Vagina (tissue), 2 donors: Measurements from ENCODE around the gene GPR155. TPM values are rescaled to one million over a fixed set of nuclear protein-coding genes. Genes with fewer than 3 reads are reported as not detected.

Experiments
- DNase-seq, 2 donors: peaks; one replicate each; pipeline ENCODE4 v3.0.0-alpha.2; 2017; ENCODE audit errors: extremely low spot score in 2 of 2
- H3K27ac ChIP-seq: fragments of 200-600 bp; sonication (generic); one replicate; pipeline ENCODE4 v1.5.1; 2019
- H3K27me3 ChIP-seq: fragments of 200-600 bp; sonication (generic); one replicate; pipeline ENCODE4 v1.5.1; 2019
- H3K36me3 ChIP-seq, 2 donors: fragments of 200-600 bp; sonication (generic); one replicate each; pipeline ENCODE4 v1.5.1; 2017 to 2019
- H3K4me1 ChIP-seq: fragments of 200-600 bp; sonication (generic); one replicate; pipeline ENCODE4 v1.5.1; 2019
- H3K4me3 ChIP-seq, 2 donors: fragments of 200-600 bp; sonication (generic); 1 replicate in 1 of 2; 2 replicates in 1 of 2; pipeline ENCODE4 v1.5.1; 2016 to 2019
- H3K9me3 ChIP-seq: fragments of 200-600 bp; sonication (generic); one replicate; pipeline ENCODE4 v1.5.1; 2019
- POLR2A ChIP-seq, 2 donors: fragments of 450-650 bp; IDR thresholded peaks; one replicate each; pipeline ENCODE4 v1.6.1; 2017; ENCODE audit warnings: antibody characterized with exemption in 2 of 2, mild to moderate bottlenecking in 2 of 2, moderate library complexity in 2 of 2
- POLR2AphosphoS5 ChIP-seq, 2 donors: sonication (generic); formaldehyde crosslinking; IDR thresholded peaks; one replicate each; pipeline ENCODE4 v1.9.0; 2017; ENCODE audit warnings: antibody characterized with exemption in 2 of 2, mild to moderate bottlenecking in 2 of 2, low read depth in 1 of 2; ENCODE audit not compliant: insufficient read depth in 1 of 2
- intact Hi-C: fragments of 100-400 bp; cut with DNase I; formaldehyde crosslinking; loops from one replicate; pipeline ENCODE4 v1.15.1; 2023
- total RNA-seq: library from RNA; depleted of rRNA; stranded (reverse); fragments of >200 nt; gene quantifications from one replicate; pipeline ENCODE4 v1.2.3, GENCODE V29; 2016
- TF ChIP-seq, protein P1 (sequence below), 3 experiments: fragments of 450-650 bp in 2 of 3; fragments of 200-600 bp in 1 of 3; sonication (generic) in 1 of 3; IDR thresholded peaks; one replicate each; pipeline ENCODE4 v1.5.1; 2017 to 2019; ENCODE audit warnings: antibody characterized with exemption in 3 of 3, mild to moderate bottlenecking in 2 of 3, moderate library complexity in 2 of 3

Gene GPR155
- total RNA-seq, result 6.6 TPM

DNA sequence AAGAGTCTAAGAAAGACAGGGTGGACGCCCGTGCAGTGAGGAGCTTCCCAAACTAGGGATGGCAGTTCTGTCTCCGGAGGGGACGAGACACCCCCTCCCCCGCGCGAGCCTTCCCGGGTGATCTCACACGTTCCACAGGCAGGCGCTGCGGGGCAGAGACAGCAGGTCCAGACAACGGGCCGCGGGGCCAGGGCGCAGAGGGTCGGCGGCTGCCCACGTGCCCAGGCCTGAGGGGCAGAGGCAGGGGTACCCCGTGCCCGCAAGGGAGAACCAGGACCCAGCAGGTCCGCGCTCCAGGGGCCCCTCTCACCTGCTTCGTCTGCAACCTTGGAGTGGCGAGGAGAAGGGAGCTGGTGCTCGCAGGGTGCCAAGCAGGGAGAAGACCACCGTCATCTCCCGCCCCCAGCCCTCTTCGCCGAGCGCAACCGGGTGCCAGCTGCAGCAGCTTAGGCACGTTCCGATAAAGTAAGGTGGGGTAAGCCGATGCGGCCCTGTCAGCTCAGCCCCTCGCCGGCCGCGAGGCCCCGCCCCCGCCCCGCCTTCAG is at the start of gene GPR155:
Gene GPR155 (minus strand): TSS at position 467 of the 545 bp plus-strand sequence. CDS start 5,073 bp downstream, outside the sequence.
- H3K36me3 ChIP-seq, result no peaks in the 10 kb centered on the region
- TF ChIP-seq POLR2AphosphoS5 (IDR thresholded peaks at IDR 0.05; ENCODE audit: insufficient read depth in 1 of 2, low read depth in 1 of 2) (peak in 1 of 2 donors; percentile 78), POLR2A (IDR thresholded peaks at IDR 0.05) (peak in 1 of 2 donors; percentile 41)
- TF ChIP-seq, protein P1, sequence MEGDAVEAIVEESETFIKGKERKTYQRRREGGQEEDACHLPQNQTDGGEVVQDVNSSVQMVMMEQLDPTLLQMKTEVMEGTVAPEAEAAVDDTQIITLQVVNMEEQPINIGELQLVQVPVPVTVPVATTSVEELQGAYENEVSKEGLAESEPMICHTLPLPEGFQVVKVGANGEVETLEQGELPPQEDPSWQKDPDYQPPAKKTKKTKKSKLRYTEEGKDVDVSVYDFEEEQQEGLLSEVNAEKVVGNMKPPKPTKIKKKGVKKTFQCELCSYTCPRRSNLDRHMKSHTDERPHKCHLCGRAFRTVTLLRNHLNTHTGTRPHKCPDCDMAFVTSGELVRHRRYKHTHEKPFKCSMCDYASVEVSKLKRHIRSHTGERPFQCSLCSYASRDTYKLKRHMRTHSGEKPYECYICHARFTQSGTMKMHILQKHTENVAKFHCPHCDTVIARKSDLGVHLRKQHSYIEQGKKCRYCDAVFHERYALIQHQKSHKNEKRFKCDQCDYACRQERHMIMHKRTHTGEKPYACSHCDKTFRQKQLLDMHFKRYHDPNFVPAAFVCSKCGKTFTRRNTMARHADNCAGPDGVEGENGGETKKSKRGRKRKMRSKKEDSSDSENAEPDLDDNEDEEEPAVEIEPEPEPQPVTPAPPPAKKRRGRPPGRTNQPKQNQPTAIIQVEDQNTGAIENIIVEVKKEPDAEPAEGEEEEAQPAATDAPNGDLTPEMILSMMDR (IDR thresholded peaks at IDR 0.05), result no peak
- H3K4me3 ChIP-seq, result peak within 1 kb of the TSS; percentile 80 to 97
- intact Hi-C loops, result loop anchor here (2.0 kb wide), 1 partner anchor 196 kb away; no protein-coding TSS in a partner anchor
- no peaks in the 10 kb centered on the region for H3K9me3 ChIP-seq
- peaks cover 19% of the 10 kb centered on the region for H3K4me1 ChIP-seq
- no peaks in the 10 kb centered on the region for H3K27me3 ChIP-seq
- H3K27ac ChIP-seq, result peak within 1 kb of the TSS; percentile 65
- DNase-seq, result peak in 1 of 2 donors; percentile 91

- TF ChIP-seq, protein P1 (IDR thresholded peaks at IDR 0.05), result no peak
- TF ChIP-seq POLR2A (IDR thresholded peaks at IDR 0.05) (no peak), POLR2AphosphoS5 (IDR thresholded peaks at IDR 0.05; ENCODE audit: insufficient read depth in 1 of 2, low read depth in 1 of 2) (no peak)
- intact Hi-C loops, result no loop called here
- Histone ChIP-seq H3K27me3 (no peaks in the 10 kb centered on the region), H3K4me1 (no peaks in the 10 kb centered on the region), H3K36me3 (no peaks in the 10 kb centered on the region), H3K4me3 (no peak overlapping the region), H3K9me3 (no peaks in the 10 kb centered on the region), H3K27ac (no peak overlapping the region)
- DNase-seq, result no peak
Observed at GRCh38 chr2:174535757-174536703, 49.2 kb upstream of the GPR155 start.

DNA sequence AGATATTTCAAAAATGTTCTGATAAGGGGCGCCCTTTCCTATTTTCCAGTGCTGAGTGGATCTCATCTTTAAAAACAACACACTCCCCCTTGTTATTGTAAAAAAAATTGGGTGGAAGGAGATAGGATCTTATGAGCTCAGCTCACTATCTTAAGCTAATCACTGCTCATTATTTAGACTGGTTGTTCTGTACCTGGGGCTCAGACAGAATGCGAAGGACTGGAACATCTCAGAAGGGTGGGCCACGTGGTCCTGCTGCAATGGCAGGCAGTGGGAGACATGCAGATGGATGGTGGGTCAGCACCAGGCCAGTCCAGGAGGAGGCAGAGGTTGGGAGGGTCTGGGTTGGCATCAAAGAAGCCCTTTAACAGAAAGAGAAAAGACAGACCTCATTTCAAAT is 48.3 kb upstream of the GPR155 start:
- Histone ChIP-seq H3K27me3 (no peaks in the 10 kb centered on the region), H3K4me1 (no peaks in the 10 kb centered on the region), H3K4me3 (no peak overlapping the region), H3K9me3 (no peaks in the 10 kb centered on the region), H3K27ac (no peak overlapping the region), H3K36me3 (no peaks in the 10 kb centered on the region)
- TF ChIP-seq POLR2AphosphoS5 (IDR thresholded peaks at IDR 0.05; ENCODE audit: insufficient read depth in 1 of 2, low read depth in 1 of 2) (no peak), POLR2A (IDR thresholded peaks at IDR 0.05) (no peak)
- TF ChIP-seq, protein P1 (IDR thresholded peaks at IDR 0.05), result no peak
- no peak for DNase-seq
- intact Hi-C loops, result no loop called here

DNA sequence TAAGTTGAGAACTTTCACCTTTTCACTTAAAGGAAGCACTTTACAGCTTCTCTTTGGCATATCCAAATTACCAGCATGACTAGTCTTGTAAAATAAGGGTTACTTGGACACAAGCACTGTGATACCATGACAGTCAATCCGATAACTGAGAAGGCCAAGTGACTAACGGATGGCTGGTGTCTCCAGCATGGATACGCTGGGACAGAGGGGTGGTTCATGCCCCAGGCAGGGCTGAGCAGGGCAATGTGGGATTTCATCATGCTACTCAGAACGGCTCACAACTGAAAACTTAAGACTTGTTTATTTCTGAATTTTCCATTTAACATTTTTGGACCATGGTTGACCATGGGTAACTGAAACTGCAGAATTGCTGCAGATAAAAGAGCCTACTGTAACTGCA is 43.1 kb upstream of the GPR155 start:
- no peak overlapping the region for H3K27ac ChIP-seq
- H3K4me1 ChIP-seq, result no peaks in the 10 kb centered on the region
- intact Hi-C loops, result no loop called here
- H3K27me3 ChIP-seq, result no peaks in the 10 kb centered on the region
- H3K36me3 ChIP-seq, result no peaks in the 10 kb centered on the region
- DNase-seq, result no peak
- TF ChIP-seq POLR2AphosphoS5 (IDR thresholded peaks at IDR 0.05; ENCODE audit: insufficient read depth in 1 of 2, low read depth in 1 of 2) (no peak), POLR2A (IDR thresholded peaks at IDR 0.05) (no peak)
- TF ChIP-seq, protein P1 (IDR thresholded peaks at IDR 0.05), result no peak
- no peak overlapping the region for H3K4me3 ChIP-seq
- no peaks in the 10 kb centered on the region for H3K9me3 ChIP-seq
